ENCODE measurements around the gene TSPAN32. TPM values are rescaled to one million over a fixed set of nuclear protein-coding genes. Genes with fewer than 3 reads are reported as not detected.
A peak's percentile ranks its signal among the peaks of the same experiment; 100 is the strongest.

TSPAN32 gene
- total and polyA plus RNA-seq, 5 donors from 2014 or later, result 13.8 to 60.7 (median 43.0) TPM

- H3K27me3 ChIP-seq (ENCODE audit: control insufficient read depth, insufficient read depth, low read length), result no peaks in the 10 kb centered on the region
- Mint-ChIP-seq H3K4me3 (peak overlapping the region in 3 of 4 donors; percentile 35 to 69 (median 41)), H3K9me3 (no peaks in the 10 kb centered on the region), H3K36me3 (no peaks in the 10 kb centered on the region), H3K4me1 (peaks cover 0 to 49% (median 17%) of the 10 kb centered on the region in 4 donors), H3K27me3 (no peaks in the 10 kb centered on the region), H3K27ac (peak overlapping the region; percentile 32 to 86 (median 48))
- H3K4me1 ChIP-seq (ENCODE audit: control insufficient read depth, insufficient read depth, low read length, poor library complexity, severe bottlenecking), result peaks cover 51% of the 10 kb centered on the region
- no peak for DNase-seq
- no peaks in the 10 kb centered on the region for H3K36me3 ChIP-seq (ENCODE audit: control insufficient read depth, insufficient read depth, low read length)
- no peak overlapping the region for H3K27ac ChIP-seq (ENCODE audit: insufficient read depth, low read length, poor library complexity, severe bottlenecking)
- H3K4me3 ChIP-seq (ENCODE audit: low read depth, low read length), result no peak overlapping the region
- no peak for ATAC-seq (ENCODE audit: low read depth in 2 of 2)
- no peaks in the 10 kb centered on the region for H3K9me3 ChIP-seq (ENCODE audit: control insufficient read depth in 2 of 2, low read length in 2 of 2)
Observed at GRCh38 chr11:2307501-2308331, 5.9 kb downstream of the TSPAN32 start.

GRCh38 chr11:2308713-2309112, 6.9 kb downstream of the TSPAN32 start:
- Histone ChIP-seq H3K4me1 (ENCODE audit: control insufficient read depth, insufficient read depth, low read length, poor library complexity, severe bottlenecking) (peaks cover 41% of the 10 kb centered on the region), H3K4me3 (ENCODE audit: low read depth, low read length) (no peak overlapping the region), H3K36me3 (ENCODE audit: control insufficient read depth, insufficient read depth, low read length) (no peaks in the 10 kb centered on the region), H3K9me3 (ENCODE audit: control insufficient read depth in 2 of 2, low read length in 2 of 2) (no peaks in the 10 kb centered on the region), H3K27me3 (ENCODE audit: control insufficient read depth, insufficient read depth, low read length) (no peaks in the 10 kb centered on the region), H3K27ac (ENCODE audit: insufficient read depth, low read length, poor library complexity, severe bottlenecking) (no peak overlapping the region)
- peak overlapping the region in 1 of 4 donors; percentile 13 for H3K4me3 Mint-ChIP-seq
- H3K36me3 Mint-ChIP-seq, result no peaks in the 10 kb centered on the region
- no peak for ATAC-seq (ENCODE audit: low read depth in 2 of 2)
- H3K27ac Mint-ChIP-seq, result no peak overlapping the region
- no peaks in the 10 kb centered on the region for H3K9me3 Mint-ChIP-seq
- no peak for DNase-seq
- H3K4me1 Mint-ChIP-seq, result peaks cover 0 to 41% (median 17%) of the 10 kb centered on the region in 4 donors
- H3K27me3 Mint-ChIP-seq, result no peaks in the 10 kb centered on the region

GRCh38 chr11:2309251-2310072, 7.6 kb downstream of the TSPAN32 start:
- Mint-ChIP-seq H3K36me3 (no peaks in the 10 kb centered on the region), H3K4me1 (peaks cover 0 to 33% (median 17%) of the 10 kb centered on the region in 4 donors), H3K9me3 (no peaks in the 10 kb centered on the region), H3K27ac (no peak overlapping the region), H3K27me3 (no peaks in the 10 kb centered on the region), H3K4me3 (no peak overlapping the region)
- H3K27me3 ChIP-seq (ENCODE audit: control insufficient read depth, insufficient read depth, low read length), result no peaks in the 10 kb centered on the region
- H3K36me3 ChIP-seq (ENCODE audit: control insufficient read depth, insufficient read depth, low read length), result no peaks in the 10 kb centered on the region
- ATAC-seq (ENCODE audit: low read depth in 2 of 2), result no peak
- H3K4me3 ChIP-seq (ENCODE audit: low read depth, low read length), result no peak overlapping the region
- H3K27ac ChIP-seq (ENCODE audit: insufficient read depth, low read length, poor library complexity, severe bottlenecking), result no peak overlapping the region
- DNase-seq, result no peak
- peaks cover 33% of the 10 kb centered on the region for H3K4me1 ChIP-seq (ENCODE audit: control insufficient read depth, insufficient read depth, low read length, poor library complexity, severe bottlenecking)
- no peaks in the 10 kb centered on the region for H3K9me3 ChIP-seq (ENCODE audit: control insufficient read depth in 2 of 2, low read length in 2 of 2)

GRCh38 chr11:2310073-2310785, 8.4 kb downstream of the TSPAN32 start:
- no peaks in the 10 kb centered on the region for H3K9me3 Mint-ChIP-seq
- ATAC-seq (ENCODE audit: low read depth in 2 of 2) (no peak), DNase-seq (no peak)
- no peaks in the 10 kb centered on the region for H3K27me3 Mint-ChIP-seq
- H3K27ac Mint-ChIP-seq, result peak overlapping the region in 1 of 3 donors; percentile 63
- Histone ChIP-seq H3K27ac (ENCODE audit: insufficient read depth, low read length, poor library complexity, severe bottlenecking) (no peak overlapping the region), H3K9me3 (ENCODE audit: control insufficient read depth in 2 of 2, low read length in 2 of 2) (no peaks in the 10 kb centered on the region), H3K27me3 (ENCODE audit: control insufficient read depth, insufficient read depth, low read length) (no peaks in the 10 kb centered on the region), H3K4me3 (ENCODE audit: low read depth, low read length) (no peak overlapping the region), H3K36me3 (ENCODE audit: control insufficient read depth, insufficient read depth, low read length) (no peaks in the 10 kb centered on the region), H3K4me1 (ENCODE audit: control insufficient read depth, insufficient read depth, low read length, poor library complexity, severe bottlenecking) (peaks cover 25% of the 10 kb centered on the region)
- no peak overlapping the region for H3K4me3 Mint-ChIP-seq
- no peaks in the 10 kb centered on the region for H3K36me3 Mint-ChIP-seq
- peaks cover 0 to 26% (median 14%) of the 10 kb centered on the region in 4 donors for H3K4me1 Mint-ChIP-seq

- Mint-ChIP-seq H3K27me3 (no peaks in the 10 kb centered on the region), H3K36me3 (no peaks in the 10 kb centered on the region), H3K27ac (peak overlapping the region in 1 of 3 donors; percentile 63), H3K4me3 (no peak overlapping the region), H3K4me1 (peaks cover 0 to 20% (median 9%) of the 10 kb centered on the region in 4 donors), H3K9me3 (no peaks in the 10 kb centered on the region)
- H3K9me3 ChIP-seq (ENCODE audit: control insufficient read depth in 2 of 2, low read length in 2 of 2), result no peaks in the 10 kb centered on the region
- no peak for ATAC-seq (ENCODE audit: low read depth in 2 of 2)
- DNase-seq, result no peak
- H3K27me3 ChIP-seq (ENCODE audit: control insufficient read depth, insufficient read depth, low read length), result no peaks in the 10 kb centered on the region
- H3K4me1 ChIP-seq (ENCODE audit: control insufficient read depth, insufficient read depth, low read length, poor library complexity, severe bottlenecking), result peaks cover 19% of the 10 kb centered on the region
- H3K36me3 ChIP-seq (ENCODE audit: control insufficient read depth, insufficient read depth, low read length), result no peaks in the 10 kb centered on the region
- H3K4me3 ChIP-seq (ENCODE audit: low read depth, low read length), result no peak overlapping the region
- no peak overlapping the region for H3K27ac ChIP-seq (ENCODE audit: insufficient read depth, low read length, poor library complexity, severe bottlenecking)
Observed at GRCh38 chr11:2310786-2311352, 9.1 kb downstream of the TSPAN32 start.

GRCh38 chr11:2311353-2312133, 9.7 kb downstream of the TSPAN32 start:
- Histone ChIP-seq H3K9me3 (ENCODE audit: control insufficient read depth in 2 of 2, low read length in 2 of 2) (no peaks in the 10 kb centered on the region), H3K27me3 (ENCODE audit: control insufficient read depth, insufficient read depth, low read length) (no peaks in the 10 kb centered on the region), H3K4me3 (ENCODE audit: low read depth, low read length) (no peak overlapping the region), H3K4me1 (ENCODE audit: control insufficient read depth, insufficient read depth, low read length, poor library complexity, severe bottlenecking) (peaks cover 16% of the 10 kb centered on the region), H3K36me3 (ENCODE audit: control insufficient read depth, insufficient read depth, low read length) (no peaks in the 10 kb centered on the region), H3K27ac (ENCODE audit: insufficient read depth, low read length, poor library complexity, severe bottlenecking) (no peak overlapping the region)
- Mint-ChIP-seq H3K27ac (peak overlapping the region in 1 of 3 donors; percentile 29), H3K9me3 (no peaks in the 10 kb centered on the region), H3K36me3 (no peaks in the 10 kb centered on the region), H3K4me3 (no peak overlapping the region), H3K4me1 (peaks cover 0 to 13% (median 3%) of the 10 kb centered on the region in 4 donors), H3K27me3 (no peaks in the 10 kb centered on the region)
- no peak for DNase-seq
- ATAC-seq (ENCODE audit: low read depth in 2 of 2), result no peak

All from CD4-positive, CD25-positive, alpha-beta regulatory T cell (primary cell).